ENCODE data around the gene SIKE1. TPM values are rescaled to one million over a fixed set of nuclear protein-coding genes. Genes with fewer than 3 reads are reported as not detected.
"Not testable (repeated sequence)": the region's sequence is repeated elsewhere in the genome, so short reads cannot be mapped to it uniquely, and the experiment has no call there.

Gene SIKE1
- total RNA-seq, 1 donor from 2014 or later, result 94.1 TPM

GRCh38 chr1:114794038-114794437 lies 13.6 kb upstream of the SIKE1 start:
- no peak overlapping the region for H3K27ac Mint-ChIP-seq
- peaks cover 4% of the 10 kb centered on the region for H3K9me3 Mint-ChIP-seq
- no peaks in the 10 kb centered on the region for H3K79me2 ChIP-seq (ENCODE audit: low read depth)
- no peak for DNase-seq (ENCODE audit: low spot score)
- no peaks in the 10 kb centered on the region for H3K4me1 ChIP-seq
- no peak overlapping the region for H2AFZ ChIP-seq (replicated peaks)
- no peaks in the 10 kb centered on the region for H3K36me3 ChIP-seq
- no peaks in the 10 kb centered on the region for H3K9me3 ChIP-seq (ENCODE audit: low read depth)
- H3K4me1 Mint-ChIP-seq, result no peaks in the 10 kb centered on the region
- H3K27me3 Mint-ChIP-seq (ENCODE audit: insufficient read depth, low read depth), result peaks cover 3% of the 10 kb centered on the region
- no peak overlapping the region for H3K4me2 ChIP-seq
- peaks cover 2% of the 10 kb centered on the region for H3K36me3 Mint-ChIP-seq
- H3F3A ChIP-seq (ENCODE audit: low read depth), result no peaks in the 10 kb centered on the region
- no peak overlapping the region for H3K4me3 ChIP-seq
- no peak overlapping the region for H3K27ac ChIP-seq
- H4K20me1 ChIP-seq (ENCODE audit: low read depth), result no peaks in the 10 kb centered on the region
- H3K4me3 Mint-ChIP-seq, result no peak overlapping the region
- no peak overlapping the region for H3K9ac ChIP-seq
- no peak for TF ChIP-seq EZH2phosphoT487 (IDR thresholded peaks at IDR 0.05)
- no peak for TF ChIP-seq EZH2 (IDR thresholded peaks at IDR 0.05)
- TF ChIP-seq CTCF (IDR thresholded peaks at IDR 0.05), result no peak
- peaks cover 11% of the 10 kb centered on the region for H3K27me3 ChIP-seq

GRCh38 chr1:114790581-114790980 lies 10.1 kb upstream of the SIKE1 start:
- not testable (repeated sequence) for H3K36me3 Mint-ChIP-seq; H3K36me3 ChIP-seq; H3K27me3 Mint-ChIP-seq (ENCODE audit: insufficient read depth, low read depth); H3K4me1 Mint-ChIP-seq; H3K4me2 ChIP-seq; H2AFZ ChIP-seq (replicated peaks); H3K27ac ChIP-seq; H3K4me3 ChIP-seq; H3K4me3 Mint-ChIP-seq; H3K4me1 ChIP-seq; H4K20me1 ChIP-seq (ENCODE audit: low read depth); DNase-seq (ENCODE audit: low spot score); H3K27me3 ChIP-seq; H3K79me2 ChIP-seq (ENCODE audit: low read depth); H3K27ac Mint-ChIP-seq; H3K9ac ChIP-seq; H3K9me3 ChIP-seq (ENCODE audit: low read depth); H3F3A ChIP-seq (ENCODE audit: low read depth)
- H3K9me3 Mint-ChIP-seq, result peaks cover 15% of the 10 kb centered on the region

- H3K4me3 ChIP-seq; H3K4me1 Mint-ChIP-seq; H3K79me2 ChIP-seq (ENCODE audit: low read depth); H3K36me3 ChIP-seq; H3K4me3 Mint-ChIP-seq; H3K4me1 ChIP-seq; H3K4me2 ChIP-seq; H3K27ac Mint-ChIP-seq; DNase-seq (ENCODE audit: low spot score); H3F3A ChIP-seq (ENCODE audit: low read depth); H3K36me3 Mint-ChIP-seq; H3K27ac ChIP-seq; H3K9ac ChIP-seq; H4K20me1 ChIP-seq (ENCODE audit: low read depth); H3K27me3 Mint-ChIP-seq (ENCODE audit: insufficient read depth, low read depth); H2AFZ ChIP-seq (replicated peaks); H3K9me3 ChIP-seq (ENCODE audit: low read depth): not testable (repeated sequence)
- H3K9me3 Mint-ChIP-seq, result peaks cover 17% of the 10 kb centered on the region
- H3K27me3 ChIP-seq, result peaks cover 36% of the 10 kb centered on the region
Measured at GRCh38 chr1:114786440-114786839, 6.0 kb upstream of the SIKE1 start.

GRCh38 chr1:114782476-114782875 lies 2.0 kb upstream of the SIKE1 start:
- no peak overlapping the region for H3K4me3 ChIP-seq
- peaks cover 3% of the 10 kb centered on the region for H3K36me3 ChIP-seq
- DNase-seq (ENCODE audit: low spot score), result no peak
- Mint-ChIP-seq H3K36me3 (peaks cover 6% of the 10 kb centered on the region), H3K27me3 (ENCODE audit: insufficient read depth, low read depth) (peaks cover 5% of the 10 kb centered on the region), H3K9me3 (peaks cover 13% of the 10 kb centered on the region), H3K27ac (no peak overlapping the region), H3K4me1 (peaks cover 14% of the 10 kb centered on the region), H3K4me3 (no peak overlapping the region)
- H3K27me3 ChIP-seq, result peaks cover 35% of the 10 kb centered on the region
- H3K79me2 ChIP-seq (ENCODE audit: low read depth), result peaks cover 23% of the 10 kb centered on the region
- H3K9me3 ChIP-seq (ENCODE audit: low read depth), result no peaks in the 10 kb centered on the region
- H4K20me1 ChIP-seq (ENCODE audit: low read depth), result no peaks in the 10 kb centered on the region
- TF ChIP-seq EZH2phosphoT487 (IDR thresholded peaks at IDR 0.05) (no peak), EZH2 (IDR thresholded peaks at IDR 0.05) (peak; percentile 33)
- no peak overlapping the region for H3K9ac ChIP-seq
- no peak overlapping the region for H2AFZ ChIP-seq (replicated peaks)
- H3F3A ChIP-seq (ENCODE audit: low read depth), result peaks cover 10% of the 10 kb centered on the region
- H3K27ac ChIP-seq, result no peak overlapping the region
- H3K4me2 ChIP-seq, result no peak overlapping the region
- H3K4me1 ChIP-seq, result peaks cover 4% of the 10 kb centered on the region

- Histone ChIP-seq H3K36me3 (peaks cover 8% of the 10 kb centered on the region), H3K4me2 (peak overlapping the region; percentile 85), H2AFZ (replicated peaks) (peak overlapping the region; percentile 71), H3K27me3 (peaks cover 33% of the 10 kb centered on the region), H3K9ac (peak overlapping the region; percentile 79), H3F3A (ENCODE audit: low read depth) (peaks cover 10% of the 10 kb centered on the region), H3K4me1 (peaks cover 4% of the 10 kb centered on the region), H3K9me3 (ENCODE audit: low read depth) (no peaks in the 10 kb centered on the region), H3K27ac (peak overlapping the region; percentile 84), H4K20me1 (ENCODE audit: low read depth) (no peaks in the 10 kb centered on the region), H3K4me3 (peak overlapping the region; percentile 85), H3K79me2 (ENCODE audit: low read depth) (peaks cover 23% of the 10 kb centered on the region)
- Mint-ChIP-seq H3K9me3 (no peaks in the 10 kb centered on the region), H3K4me3 (peak overlapping the region; percentile 99), H3K27ac (peak overlapping the region; percentile 98), H3K27me3 (ENCODE audit: insufficient read depth, low read depth) (peaks cover 2% of the 10 kb centered on the region), H3K36me3 (peaks cover 14% of the 10 kb centered on the region), H3K4me1 (peaks cover 14% of the 10 kb centered on the region)
- no peak for DNase-seq (ENCODE audit: low spot score)
- TF ChIP-seq EZH2phosphoT487 (IDR thresholded peaks at IDR 0.05), result no peak
- no peak for TF ChIP-seq EZH2 (IDR thresholded peaks at IDR 0.05)
- no peak for TF ChIP-seq CTCF (IDR thresholded peaks at IDR 0.05)
Measured at GRCh38 chr1:114779722-114780121, 763 bp downstream of the SIKE1 start.

- not testable (repeated sequence) for H3F3A ChIP-seq (ENCODE audit: low read depth); H3K27me3 Mint-ChIP-seq (ENCODE audit: insufficient read depth, low read depth); DNase-seq (ENCODE audit: low spot score); H3K27me3 ChIP-seq; H3K4me2 ChIP-seq; H3K9ac ChIP-seq; H3K4me3 ChIP-seq; H3K27ac Mint-ChIP-seq; H3K4me3 Mint-ChIP-seq; H3K9me3 ChIP-seq (ENCODE audit: low read depth); H2AFZ ChIP-seq (replicated peaks); H3K9me3 Mint-ChIP-seq; H3K27ac ChIP-seq; H4K20me1 ChIP-seq (ENCODE audit: low read depth); H3K4me1 ChIP-seq
- Mint-ChIP-seq H3K4me1 (peaks cover 14% of the 10 kb centered on the region), H3K36me3 (peaks cover 14% of the 10 kb centered on the region)
- H3K79me2 ChIP-seq (ENCODE audit: low read depth), result peaks cover 23% of the 10 kb centered on the region
- peaks cover 22% of the 10 kb centered on the region for H3K36me3 ChIP-seq
Measured at GRCh38 chr1:114776726-114777125, 3.8 kb downstream of the SIKE1 start.

Measured in neural progenitor cell (in vitro differentiated cells).